Muscle of leg (tissue), 11 donors: ENCODE data around the gene UBXN2A. TPM values are rescaled to one million over a fixed set of nuclear protein-coding genes. Genes with fewer than 3 reads are reported as not detected.

Source experiments
- DNase-seq: peaks from one replicate; pipeline ENCODE4 v3.0.0; 2013
- H3K27ac ChIP-seq: one replicate; pipeline ENCODE4 v1.5.1; 2013; ENCODE audit warnings: mild to moderate bottlenecking, low read length, control low read depth
- H3K27me3 ChIP-seq: one replicate; pipeline ENCODE4 v1.6.1; 2013; ENCODE audit warnings: low read length; ENCODE audit not compliant: control insufficient read depth, insufficient read depth
- H3K36me3 ChIP-seq: one replicate; pipeline ENCODE4 v1.6.1; 2013; ENCODE audit warnings: low read length; ENCODE audit not compliant: control insufficient read depth, insufficient read depth
- H3K4me1 ChIP-seq: one replicate; pipeline ENCODE4 v1.6.1; 2013; ENCODE audit warnings: low read length; ENCODE audit not compliant: control insufficient read depth, insufficient read depth
- H3K4me3 ChIP-seq: one replicate; pipeline ENCODE4 v1.5.1; 2013; ENCODE audit warnings: low read length, control low read depth
- H3K9me3 ChIP-seq: replicated peaks from 2 replicates; pipeline ENCODE4 v1.6.1; 2013; ENCODE audit warnings: low read depth, low read length; ENCODE audit not compliant: control insufficient read depth
- WGBS: methylation state at CpG from one replicate; pipeline ENCODE4 v1.1.5; 2013; ENCODE audit warnings: missing lambda C conversion rate; ENCODE audit not compliant: insufficient coverage; 5-methylcytosine and 5-hydroxymethylcytosine counted together
- polyA plus RNA-seq, 8 donors: library from polyadenylated mRNA; unstranded; fragments of 120-200 nt; gene quantifications; one replicate each; pipeline versions ENCODE4 v1.2.1 to v1.2.3, GENCODE V29; 2013; ENCODE audit warnings: inconsistent platforms in 1 of 8, low replicate concordance in 1 of 8; ENCODE audit not compliant: insufficient read length in 8 of 8, insufficient read depth in 1 of 8
- total RNA-seq: library from RNA; stranded (reverse); fragments of 120-200 nt; gene quantifications from one replicate; pipeline ENCODE4 v1.2.4, GENCODE V29; 2013

The UBXN2A gene
- total and polyA plus RNA-seq, 9 donors, result 13.8 to 23.9 (median 19.0) TPM

- no peak overlapping the region for H3K4me3 ChIP-seq
- H3K9me3 ChIP-seq, result no peaks in the 10 kb centered on the region
- no peak overlapping the region for H3K27ac ChIP-seq
- WGBS, result 83% methylated on average over 1 of the region's 4 CpGs
- no peaks in the 10 kb centered on the region for H3K27me3 ChIP-seq
- peaks cover 22% of the 10 kb centered on the region for H3K36me3 ChIP-seq
- H3K4me1 ChIP-seq, result no peaks in the 10 kb centered on the region
- no peak for DNase-seq
Measured at GRCh38 chr2:24020244-24020643, 80.0 kb downstream of the UBXN2A start.

- Histone ChIP-seq H3K36me3 (peaks cover 30% of the 10 kb centered on the region), H3K4me1 (no peaks in the 10 kb centered on the region), H3K27ac (no peak overlapping the region), H3K9me3 (no peaks in the 10 kb centered on the region), H3K4me3 (no peak overlapping the region), H3K27me3 (no peaks in the 10 kb centered on the region)
- no peak for DNase-seq
- WGBS, result 78% methylated on average over 15 of the region's 19 CpGs
Measured at GRCh38 chr2:24021122-24021998, 81.1 kb downstream of the UBXN2A start.

- H3K27me3 ChIP-seq, result no peaks in the 10 kb centered on the region
- H3K9me3 ChIP-seq, result no peaks in the 10 kb centered on the region
- 94% methylated on average over 14 of the region's 14 CpGs for WGBS
- no peak overlapping the region for H3K4me3 ChIP-seq
- H3K27ac ChIP-seq, result no peak overlapping the region
- H3K36me3 ChIP-seq, result peaks cover 34% of the 10 kb centered on the region
- DNase-seq, result no peak
- H3K4me1 ChIP-seq, result no peaks in the 10 kb centered on the region
Measured at GRCh38 chr2:24022324-24022974, 82.2 kb downstream of the UBXN2A start.

DNA sequence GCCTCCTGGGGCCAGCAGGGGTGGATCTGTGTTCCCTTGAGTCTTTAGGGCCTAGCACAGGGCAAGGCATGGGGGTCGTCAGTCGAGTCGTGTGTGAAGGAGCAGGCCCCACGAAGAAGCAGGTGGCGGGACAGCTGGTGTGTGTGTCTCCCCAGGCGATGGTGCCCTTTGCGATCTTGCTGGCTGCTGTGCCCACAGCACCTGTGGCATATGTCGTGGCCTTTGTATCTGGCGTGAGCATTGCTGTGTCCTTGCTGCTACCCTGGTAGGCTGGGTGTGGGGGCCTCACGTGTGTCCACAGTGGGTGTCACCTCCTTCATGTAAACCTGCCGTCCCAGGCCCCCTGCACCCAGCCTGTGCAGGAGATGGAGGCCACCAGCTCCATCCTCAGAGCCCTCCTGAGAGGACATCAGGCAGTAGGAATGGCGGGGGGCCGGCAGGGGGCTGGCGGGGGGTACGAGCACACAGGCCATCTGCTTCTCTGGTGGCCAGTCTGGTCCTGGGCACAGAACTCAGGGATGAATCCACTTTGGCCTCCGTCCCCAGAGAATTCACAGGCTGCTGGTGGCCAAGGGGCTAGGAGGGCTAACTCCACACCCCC is 82.8 kb downstream of the UBXN2A start:
- peaks cover 37% of the 10 kb centered on the region for H3K36me3 ChIP-seq
- 84% methylated on average over 12 of the region's 16 CpGs for WGBS
- no peak for DNase-seq

GRCh38 chr2:24024018-24024417 is 83.8 kb downstream of the UBXN2A start:
- 49% methylated on average over 8 of the region's 12 CpGs for WGBS

More for the DNA sequence above, 82.8 kb downstream of the UBXN2A start:
- Histone ChIP-seq H3K27me3 (no peaks in the 10 kb centered on the region), H3K4me3 (no peak overlapping the region), H3K9me3 (no peaks in the 10 kb centered on the region), H3K27ac (no peak overlapping the region), H3K4me1 (no peaks in the 10 kb centered on the region)

GRCh38 chr2:24024996-24025663 is 84.9 kb downstream of the UBXN2A start:
- Histone ChIP-seq H3K9me3 (no peaks in the 10 kb centered on the region), H3K27me3 (no peaks in the 10 kb centered on the region), H3K4me1 (no peaks in the 10 kb centered on the region), H3K27ac (no peak overlapping the region), H3K4me3 (no peak overlapping the region), H3K36me3 (peaks cover 45% of the 10 kb centered on the region)
- no peak for DNase-seq
- 84% methylated on average over 13 of the region's 17 CpGs for WGBS

More at GRCh38 chr2:24024018-24024417, 83.8 kb downstream of the UBXN2A start:
- Histone ChIP-seq H3K27ac (no peak overlapping the region), H3K4me3 (no peak overlapping the region), H3K27me3 (no peaks in the 10 kb centered on the region), H3K9me3 (no peaks in the 10 kb centered on the region), H3K36me3 (peaks cover 37% of the 10 kb centered on the region), H3K4me1 (no peaks in the 10 kb centered on the region)
- DNase-seq, result no peak

GRCh38 chr2:24026233-24026632 is 86.0 kb downstream of the UBXN2A start:
- Histone ChIP-seq H3K4me1 (no peaks in the 10 kb centered on the region), H3K4me3 (no peak overlapping the region), H3K9me3 (no peaks in the 10 kb centered on the region), H3K27me3 (no peaks in the 10 kb centered on the region), H3K36me3 (peaks cover 55% of the 10 kb centered on the region), H3K27ac (no peak overlapping the region)
- WGBS, result no CpG with 5 or more reads among the region's 2 CpGs
- DNase-seq, result no peak

DNA sequence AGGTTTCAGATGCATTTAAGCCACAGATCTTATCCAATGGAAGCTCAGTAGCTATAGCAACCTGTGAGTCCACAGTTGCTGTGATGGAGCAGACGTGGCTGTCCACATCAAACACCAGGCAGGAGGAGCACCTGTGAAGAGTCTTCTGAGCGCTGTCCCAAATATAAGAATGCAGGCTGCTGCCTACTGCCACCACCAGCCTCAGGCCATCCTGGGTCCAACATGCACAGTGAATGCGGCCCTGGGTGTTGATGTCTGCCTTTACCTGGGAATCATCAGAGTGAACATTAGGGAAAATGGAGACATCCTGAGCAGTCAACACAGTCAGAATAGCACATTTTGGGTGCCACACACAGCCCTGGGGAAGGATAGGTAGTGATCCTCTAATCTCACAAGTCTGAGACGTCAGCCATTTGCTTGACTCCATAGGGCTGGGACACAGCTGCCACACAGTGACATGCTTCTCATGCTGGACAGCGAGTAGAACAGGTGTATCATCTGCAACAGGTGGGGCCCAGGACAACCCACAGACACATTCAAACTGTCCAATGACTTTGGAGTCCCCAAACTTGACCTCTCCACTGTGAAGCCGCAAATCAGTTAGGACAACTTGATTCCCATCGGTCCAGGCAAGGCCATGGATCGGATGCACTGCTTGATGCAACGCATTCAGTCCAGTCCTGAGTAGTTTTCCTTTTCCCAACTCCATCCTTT is 98.7 kb downstream of the UBXN2A start:
- no peak for DNase-seq
- Histone ChIP-seq H3K36me3 (peaks cover 28% of the 10 kb centered on the region), H3K27me3 (no peaks in the 10 kb centered on the region), H3K9me3 (no peaks in the 10 kb centered on the region), H3K4me3 (no peak overlapping the region), H3K27ac (no peak overlapping the region), H3K4me1 (no peaks in the 10 kb centered on the region)
- WGBS, result 79% methylated on average over 3 of the region's 9 CpGs

DNA sequence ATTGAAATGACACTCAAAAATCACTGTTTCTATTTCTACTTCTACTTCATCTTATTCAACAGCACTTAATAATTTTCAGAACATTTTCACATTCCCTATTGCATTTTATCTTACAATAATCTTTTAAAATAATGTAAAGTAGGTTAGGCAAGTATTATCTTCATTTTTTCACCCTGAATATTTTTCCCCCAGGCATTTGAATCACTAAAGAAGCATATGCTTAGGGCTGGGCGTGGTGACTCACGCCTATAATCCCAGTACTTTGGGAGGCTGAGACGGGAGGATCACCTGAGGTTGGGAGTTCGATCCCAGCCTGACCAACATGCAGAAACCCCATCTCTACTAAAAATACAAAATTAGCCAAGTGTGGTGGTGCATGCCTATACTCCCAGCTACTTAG is 100.2 kb downstream of the UBXN2A start:
- Histone ChIP-seq H3K4me3 (no peak overlapping the region), H3K36me3 (peaks cover 28% of the 10 kb centered on the region), H3K27me3 (no peaks in the 10 kb centered on the region), H3K9me3 (no peaks in the 10 kb centered on the region), H3K27ac (no peak overlapping the region), H3K4me1 (no peaks in the 10 kb centered on the region)
- no CpG with 5 or more reads among the region's 4 CpGs for WGBS
- no peak for DNase-seq
